DOHH2 (cell line): ENCODE results near the gene ZSCAN32.

Experiments
- CTCF ChIP-seq: fragments of 200-600 bp; sonication (generic); IDR thresholded peaks from one replicate; pipeline ENCODE4 v1.5.1; 2014; ENCODE audit warnings: antibody characterized with exemption, mild to moderate bottlenecking, low read depth, low read length; ENCODE audit not compliant: poor library complexity, severe bottlenecking
- EZH2phosphoT487 ChIP-seq: fragments of 200-600 bp; sonication (generic); IDR thresholded peaks from 2 replicates; pipeline ENCODE4 v1.6.1; 2017; ENCODE audit warnings: borderline replicate concordance, mild to moderate bottlenecking, antibody characterized with exemption, low read length, moderate library complexity, mixed read lengths

GRCh38 chr16:3444032-3444388, 43.2 kb upstream of the ZSCAN32 start:
- TF ChIP-seq CTCF (no peak), EZH2phosphoT487 (no peak)
